Measurements from ENCODE around the gene B9D2. TPM values are rescaled to one million over a fixed set of nuclear protein-coding genes. Genes with fewer than 3 reads are reported as not detected.
"Not testable (repeated sequence)": the region's sequence is repeated elsewhere in the genome, so short reads cannot be mapped to it uniquely, and the experiment has no call there.

B9D2 gene
- total RNA-seq = 10 to 100 TPM; 10.6 to 12.8 TPM

GRCh38 chr19:41363753-41364523 lies at the start of gene B9D2:
Gene B9D2 (minus strand): TSS chr19:41364149. CDS start chr19:41363519, 630 bp downstream.
- Mint-ChIP-seq H3K9me3 (ENCODE audit: insufficient read depth) (no peaks in the 10 kb centered on the region), H3K27ac (peak within 1 kb of the TSS; percentile 99), H3K4me1 (ENCODE audit: low read depth) (peaks cover 37% of the 10 kb centered on the region), H3K4me3 (peak within 1 kb of the TSS; percentile 93), H3K27me3 (ENCODE audit: low read depth) (no peaks in the 10 kb centered on the region), H3K36me3 (ENCODE audit: low read depth) (peaks cover 11% of the 10 kb centered on the region)
- ATAC-seq = peak; percentile 96
- DNase-seq = peak; percentile 99
- ChIA-PET POLR2A (interaction anchor here (0.9 to 3.7 kb wide), 7 partner anchors 8 to 101 kb away, joined by 3 to 27 read pairs (median 3); partner anchors contain the start of genes DMAC2 and HNRNPUL1), CTCF (interaction anchor here (1.0 to 3.6 kb wide), 13 partner anchors 8 to 232 kb away, joined by 3 to 35 read pairs (median 5); partner anchors contain the start of genes CCDC97, DMAC2, HNRNPUL1 and TGFB1)

GRCh38 chr19:41412953-41413352 lies 49.0 kb upstream of the B9D2 start:
- no peak for ATAC-seq
- CTCF ChIA-PET = no interaction called here
- POLR2A ChIA-PET = no interaction called here

GRCh38 chr19:41411968-41412265 lies 48.0 kb upstream of the B9D2 start:
- H3K27ac Mint-ChIP-seq = no peak overlapping the region

More at GRCh38 chr19:41412953-41413352, 49.0 kb upstream of the B9D2 start:
- Mint-ChIP-seq H3K9me3 (ENCODE audit: insufficient read depth) (no peaks in the 10 kb centered on the region), H3K4me1 (ENCODE audit: low read depth) (peaks cover 10% of the 10 kb centered on the region), H3K27me3 (ENCODE audit: low read depth) (no peaks in the 10 kb centered on the region), H3K36me3 (ENCODE audit: low read depth) (peaks cover 20% of the 10 kb centered on the region), H3K4me3 (no peak overlapping the region), H3K27ac (no peak overlapping the region)
- DNase-seq = no peak

GRCh38 chr19:41411100-41411967 lies 47.4 kb upstream of the B9D2 start:
- no peak overlapping the region for H3K4me3 Mint-ChIP-seq
- H3K4me1 Mint-ChIP-seq (ENCODE audit: low read depth) = peaks cover 12% of the 10 kb centered on the region
- H3K36me3 Mint-ChIP-seq (ENCODE audit: low read depth) = peaks cover 18% of the 10 kb centered on the region
- no peak overlapping the region for H3K27ac Mint-ChIP-seq
- ATAC-seq (no peak), DNase-seq (no peak)
- POLR2A ChIA-PET = no interaction called here
- H3K9me3 Mint-ChIP-seq (ENCODE audit: insufficient read depth) = no peaks in the 10 kb centered on the region
- no peaks in the 10 kb centered on the region for H3K27me3 Mint-ChIP-seq (ENCODE audit: low read depth)
- CTCF ChIA-PET = no interaction called here

More at GRCh38 chr19:41411968-41412265, 48.0 kb upstream of the B9D2 start:
- ATAC-seq = no peak
- ChIA-PET POLR2A (no interaction called here), CTCF (no interaction called here)
- Mint-ChIP-seq H3K4me1 (ENCODE audit: low read depth) (peaks cover 12% of the 10 kb centered on the region), H3K4me3 (no peak overlapping the region), H3K9me3 (ENCODE audit: insufficient read depth) (no peaks in the 10 kb centered on the region), H3K27me3 (ENCODE audit: low read depth) (no peaks in the 10 kb centered on the region), H3K36me3 (ENCODE audit: low read depth) (peaks cover 20% of the 10 kb centered on the region)
- DNase-seq = no peak

GRCh38 chr19:41410336-41411054 lies 46.5 kb upstream of the B9D2 start:
- H3K36me3 Mint-ChIP-seq (ENCODE audit: low read depth) = peaks cover 15% of the 10 kb centered on the region
- H3K27ac Mint-ChIP-seq = peak overlapping the region; percentile 35
- ATAC-seq (no peak), DNase-seq (no peak)
- no peak overlapping the region for H3K4me3 Mint-ChIP-seq
- H3K27me3 Mint-ChIP-seq (ENCODE audit: low read depth) = no peaks in the 10 kb centered on the region
- CTCF ChIA-PET = interaction anchor here (1.1 to 1.5 kb wide), 2 partner anchors 154 to 187 kb away, joined by 3 to 4 read pairs; no protein-coding TSS in a partner anchor
- POLR2A ChIA-PET = no interaction called here
- no peaks in the 10 kb centered on the region for H3K9me3 Mint-ChIP-seq (ENCODE audit: insufficient read depth)
- peaks cover 12% of the 10 kb centered on the region for H3K4me1 Mint-ChIP-seq (ENCODE audit: low read depth)

- Mint-ChIP-seq H3K4me3 (no peak overlapping the region), H3K4me1 (ENCODE audit: low read depth) (peaks cover 12% of the 10 kb centered on the region), H3K36me3 (ENCODE audit: low read depth) (peaks cover 12% of the 10 kb centered on the region), H3K9me3 (ENCODE audit: insufficient read depth) (no peaks in the 10 kb centered on the region), H3K27ac (peak overlapping the region; percentile 30), H3K27me3 (ENCODE audit: low read depth) (no peaks in the 10 kb centered on the region)
- ChIA-PET POLR2A (no interaction called here), CTCF (interaction anchor here (1.1 to 1.5 kb wide), 2 partner anchors 155 to 188 kb away, joined by 3 to 4 read pairs; no protein-coding TSS in a partner anchor)
- ATAC-seq (no peak), DNase-seq (no peak)
Observed at GRCh38 chr19:41409288-41409687, 45.3 kb upstream of the B9D2 start.

- DNase-seq; H3K36me3 Mint-ChIP-seq (ENCODE audit: low read depth); H3K9me3 Mint-ChIP-seq (ENCODE audit: insufficient read depth); ATAC-seq; H3K4me3 Mint-ChIP-seq; H3K27ac Mint-ChIP-seq; POLR2A ChIA-PET; H3K27me3 Mint-ChIP-seq (ENCODE audit: low read depth): not testable (repeated sequence)
- H3K4me1 Mint-ChIP-seq (ENCODE audit: low read depth) = peaks cover 12% of the 10 kb centered on the region
- CTCF ChIA-PET = interaction anchor here (1.5 kb wide), 1 partner anchor 189 kb away, joined by 4 read pairs; no protein-coding TSS in a partner anchor
Observed at GRCh38 chr19:41408846-41409245, 44.9 kb upstream of the B9D2 start.

- DNase-seq (no peak), ATAC-seq (no peak)
- no peaks in the 10 kb centered on the region for H3K27me3 Mint-ChIP-seq (ENCODE audit: low read depth)
- no peak overlapping the region for H3K27ac Mint-ChIP-seq
- H3K9me3 Mint-ChIP-seq (ENCODE audit: insufficient read depth) = no peaks in the 10 kb centered on the region
- CTCF ChIA-PET = interaction anchor here (1.6 kb wide), 1 partner anchor 31 kb away, joined by 3 read pairs; the partner anchor contains the start of gene DMAC2
- peaks cover 2% of the 10 kb centered on the region for H3K36me3 Mint-ChIP-seq (ENCODE audit: low read depth)
- peaks cover 16% of the 10 kb centered on the region for H3K4me1 Mint-ChIP-seq (ENCODE audit: low read depth)
- POLR2A ChIA-PET = no interaction called here
- H3K4me3 Mint-ChIP-seq = no peak overlapping the region
Observed at GRCh38 chr19:41408256-41408655, 44.3 kb upstream of the B9D2 start.

- no peak overlapping the region for H3K27ac Mint-ChIP-seq
- no peaks in the 10 kb centered on the region for H3K9me3 Mint-ChIP-seq (ENCODE audit: insufficient read depth)
- peaks cover 2% of the 10 kb centered on the region for H3K36me3 Mint-ChIP-seq (ENCODE audit: low read depth)
- DNase-seq (no peak), ATAC-seq (no peak)
- CTCF ChIA-PET = interaction anchor here (1.6 kb wide), 1 partner anchor 32 kb away, joined by 3 read pairs; the partner anchor contains the start of gene DMAC2
- H3K4me3 Mint-ChIP-seq = no peak overlapping the region
- peaks cover 16% of the 10 kb centered on the region for H3K4me1 Mint-ChIP-seq (ENCODE audit: low read depth)
- POLR2A ChIA-PET = no interaction called here
- H3K27me3 Mint-ChIP-seq (ENCODE audit: low read depth) = no peaks in the 10 kb centered on the region
Observed at GRCh38 chr19:41407271-41407670, 43.3 kb upstream of the B9D2 start.

GRCh38 chr19:41405776-41406175 lies 41.8 kb upstream of the B9D2 start:
- ChIA-PET POLR2A (no interaction called here), CTCF (no interaction called here)
- no peaks in the 10 kb centered on the region for H3K27me3 Mint-ChIP-seq (ENCODE audit: low read depth)
- no peak overlapping the region for H3K4me3 Mint-ChIP-seq
- ATAC-seq (no peak), DNase-seq (no peak)
- no peaks in the 10 kb centered on the region for H3K9me3 Mint-ChIP-seq (ENCODE audit: insufficient read depth)
- H3K36me3 Mint-ChIP-seq (ENCODE audit: low read depth) = peaks cover 7% of the 10 kb centered on the region
- H3K4me1 Mint-ChIP-seq (ENCODE audit: low read depth) = peaks cover 24% of the 10 kb centered on the region
- H3K27ac Mint-ChIP-seq = no peak overlapping the region

- no peak for ATAC-seq
- H3K4me1 Mint-ChIP-seq (ENCODE audit: low read depth) = peaks cover 27% of the 10 kb centered on the region
- no peak overlapping the region for H3K4me3 Mint-ChIP-seq
- DNase-seq = no peak
- H3K36me3 Mint-ChIP-seq (ENCODE audit: low read depth) = peaks cover 7% of the 10 kb centered on the region
- ChIA-PET CTCF (no interaction called here), POLR2A (no interaction called here)
- no peaks in the 10 kb centered on the region for H3K9me3 Mint-ChIP-seq (ENCODE audit: insufficient read depth)
- no peak overlapping the region for H3K27ac Mint-ChIP-seq
- H3K27me3 Mint-ChIP-seq (ENCODE audit: low read depth) = no peaks in the 10 kb centered on the region
Observed at GRCh38 chr19:41403181-41403970, 39.4 kb upstream of the B9D2 start.
